Heart left ventricle (tissue), 16 donors: ENCODE measurements around the gene TFAP2D. TPM values are rescaled to one million over a fixed set of nuclear protein-coding genes. Genes with fewer than 3 reads are reported as not detected.

Source experiments
- ATAC-seq, 4 donors: fragments of 200-7000 bp; cut with Tn5 transposase; one replicate each; pipeline ENCODE4 v1.9.1; 2020 to 2022; ENCODE audit warnings: moderate library complexity in 4 of 4, mild to moderate bottlenecking in 3 of 4, moderate number of reproducible peaks in 1 of 4
- DNase-seq, 5 donors: peaks; one replicate each; pipeline ENCODE4 v3.0.0-alpha.2; 2020
- H3K27ac ChIP-seq, 12 donors: fragments of 200-600 bp; sonication (generic) in 4 of 12; one replicate each; pipeline versions ENCODE4 v1.5.0 to v1.8.0; 2016 to 2022; ENCODE audit warnings: mild to moderate bottlenecking in 2 of 12
- H3K27me3 ChIP-seq, 9 donors: fragments of 200-600 bp; sonication (generic) in 2 of 9; one replicate each; pipeline versions ENCODE4 v1.5.1 to v1.8.0; 2016 to 2022; ENCODE audit warnings: mild to moderate bottlenecking in 3 of 9
- H3K36me3 ChIP-seq, 9 donors: fragments of 200-600 bp; sonication (generic) in 2 of 9; one replicate each; pipeline versions ENCODE4 v1.5.0 to v1.8.0; 2018 to 2022; ENCODE audit warnings: mild to moderate bottlenecking in 2 of 9
- H3K4me1 ChIP-seq, 12 donors: fragments of 200-600 bp; sonication (generic) in 4 of 12; one replicate each; pipeline versions ENCODE4 v1.5.0 to v1.8.0; 2016 to 2022; ENCODE audit warnings: mild to moderate bottlenecking in 3 of 12
- H3K4me3 ChIP-seq, 12 donors: fragments of 200-600 bp; sonication (generic) in 4 of 12; one replicate each; pipeline versions ENCODE4 v1.5.0 to v1.8.0; 2017 to 2022; ENCODE audit warnings: mild to moderate bottlenecking in 9 of 12, moderate library complexity in 4 of 12
- H3K9me3 ChIP-seq, 12 donors: fragments of 200-600 bp; sonication (generic) in 4 of 12; one replicate each; pipeline versions ENCODE4 v1.5.0 to v1.8.0; 2016 to 2022; ENCODE audit warnings: mild to moderate bottlenecking in 1 of 12
- POLR2A ChIP-seq, 2 donors: fragments of 450-650 bp; IDR thresholded peaks; one replicate each; pipeline ENCODE4 v1.6.1; 2017; ENCODE audit warnings: antibody characterized with exemption in 2 of 2, mild to moderate bottlenecking in 2 of 2, moderate library complexity in 2 of 2
- WGBS, 4 donors: extraction: QIAGEN DNeasy Blood & Tissue Kit in 2 of 4; methylation state at CpG; one replicate each; pipeline versions ENCODE4 v1.1.5 to v1.1.7; 2013 to 2018; 5-methylcytosine and 5-hydroxymethylcytosine counted together
- intact Hi-C, 10 donors: fragments of 100-400 bp; cut with DNase I; formaldehyde crosslinking; loops; one replicate each; pipeline versions ENCODE4 v1.11.1 to v1.14.2; 2022
- polyA plus RNA-seq, 2 donors: library from polyadenylated mRNA; stranded (reverse); fragments of 200-250 nt; gene quantifications; one replicate each; pipeline ENCODE4 v1.2.3, GENCODE V29; 2013
- total RNA-seq, 9 donors: library from RNA; depleted of rRNA in 2 of 9; stranded (reverse); fragments of >200 nt in 2 of 9; fragmentation: NEBNext Ultra II Directional in 3 of 9; extraction: Animal tissue kit (Norgen Biotek cat#: 25700) in 3 of 9; gene quantifications; one replicate each; pipeline versions ENCODE4 v1.1.0 to v1.2.4, GENCODE V29; 2016 to 2023
- TF ChIP-seq, protein P1 (sequence below), 12 donors: fragments of 200-600 bp; sonication (generic) in 4 of 12; IDR thresholded peaks; one replicate each; pipeline versions ENCODE4 v1.5.0 to v1.8.0; 2018 to 2022; ENCODE audit warnings: antibody characterized with exemption in 12 of 12, mild to moderate bottlenecking in 5 of 12
- donor health status: ischemic (EF 13 %, LVEDD 7.1; RV severe dilation, severe dysfunction).
- donor health status: healthy with polysubstance abuse.
- donor health status: DM: no; HTN: yes; CAD: no.
- donor health status: DM: no; HTN: no; CAD: no.
- donor health status: ischemic (EF 25% LVEDD 6.9; RV normal size, moderate dysfunction).
- donor health status: ischemic (EF 25% LVEDD 5.7; RV mildly dilated, moderate dysfunction).
- donor health status: healthy.
- donor health status: DM: yes; HTN: yes; CAD: no.
- donor health status: ischemic (EF 35%, LVEDD 5.7; RV mildly dilated, moderate dysfunction).
- donor health status: nonischemic (EF 11% LVEDD 7.7; RV severe dilation, severe dysfunction).
- donor health status: DM: yes; HTN: yes; CAD: no.
- donor health status: PGD.
- donor health status: ischemic (EF 29% LVEDD 5.4; RV normal size, mild dysfunction).
- donor health status: nonischemic (EF 23%, LVEDD 6.1; RV moderate dilation, normal function).

Gene TFAP2D
- total and polyA plus RNA-seq, 11 donors: not detected

DNA sequence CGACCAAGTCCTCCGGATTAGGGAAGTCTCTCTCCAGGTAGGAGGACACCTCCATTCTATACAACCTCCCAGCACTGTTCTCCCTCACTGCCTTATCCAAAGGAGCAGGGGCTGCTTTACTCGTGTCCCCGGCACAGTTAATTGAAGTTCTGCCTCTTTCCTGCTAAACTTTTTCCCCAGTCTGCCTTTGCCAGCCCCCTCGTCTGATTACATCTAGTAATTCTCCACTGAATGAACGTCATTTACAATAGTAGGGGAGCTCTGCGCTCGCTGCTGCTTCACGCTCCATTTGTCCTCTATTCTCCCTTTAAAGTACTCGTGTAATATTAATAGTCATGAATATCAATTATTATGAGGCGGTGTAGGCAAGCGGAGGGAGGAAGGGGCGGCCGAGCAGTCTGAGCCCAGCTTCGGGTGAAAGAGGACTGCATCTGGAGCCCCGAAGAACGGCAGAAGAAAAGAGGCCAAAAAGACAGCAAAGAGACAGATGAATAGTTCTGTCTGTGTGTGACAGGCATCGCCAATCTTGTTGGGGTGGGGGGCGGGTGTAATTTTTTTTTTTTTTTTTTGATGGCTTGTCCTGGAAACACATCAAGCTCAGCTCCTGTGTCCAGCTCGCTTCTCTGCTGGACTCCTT is 108.2 kb downstream of the TFAP2D start:
- whole genome bisulfite sequencing, 4 donors: 2 to 3% (median 3%) methylated on average over 20 of the region's 20 CpGs
- Histone ChIP-seq H3K4me3 (no peak overlapping the region), H3K27ac (no peak overlapping the region), H3K4me1 (peaks cover 0 to 18% (median 0%) of the 10 kb centered on the region in 12 donors), H3K27me3 (peaks cover 47 to 100% (median 96%) of the 10 kb centered on the region in 9 donors), H3K36me3 (no peaks in the 10 kb centered on the region), H3K9me3 (no peaks in the 10 kb centered on the region)
- ATAC-seq (no peak), DNase-seq (no peak)
- intact Hi-C loops: loop anchor here in 1 of 10 donors (10.0 kb wide), 1 partner anchor 1133 kb away; no protein-coding TSS in a partner anchor
- no peak for TF ChIP-seq POLR2A (IDR thresholded peaks at IDR 0.05)
- TF ChIP-seq, protein P1, sequence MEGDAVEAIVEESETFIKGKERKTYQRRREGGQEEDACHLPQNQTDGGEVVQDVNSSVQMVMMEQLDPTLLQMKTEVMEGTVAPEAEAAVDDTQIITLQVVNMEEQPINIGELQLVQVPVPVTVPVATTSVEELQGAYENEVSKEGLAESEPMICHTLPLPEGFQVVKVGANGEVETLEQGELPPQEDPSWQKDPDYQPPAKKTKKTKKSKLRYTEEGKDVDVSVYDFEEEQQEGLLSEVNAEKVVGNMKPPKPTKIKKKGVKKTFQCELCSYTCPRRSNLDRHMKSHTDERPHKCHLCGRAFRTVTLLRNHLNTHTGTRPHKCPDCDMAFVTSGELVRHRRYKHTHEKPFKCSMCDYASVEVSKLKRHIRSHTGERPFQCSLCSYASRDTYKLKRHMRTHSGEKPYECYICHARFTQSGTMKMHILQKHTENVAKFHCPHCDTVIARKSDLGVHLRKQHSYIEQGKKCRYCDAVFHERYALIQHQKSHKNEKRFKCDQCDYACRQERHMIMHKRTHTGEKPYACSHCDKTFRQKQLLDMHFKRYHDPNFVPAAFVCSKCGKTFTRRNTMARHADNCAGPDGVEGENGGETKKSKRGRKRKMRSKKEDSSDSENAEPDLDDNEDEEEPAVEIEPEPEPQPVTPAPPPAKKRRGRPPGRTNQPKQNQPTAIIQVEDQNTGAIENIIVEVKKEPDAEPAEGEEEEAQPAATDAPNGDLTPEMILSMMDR (IDR thresholded peaks at IDR 0.05): no peak

DNA sequence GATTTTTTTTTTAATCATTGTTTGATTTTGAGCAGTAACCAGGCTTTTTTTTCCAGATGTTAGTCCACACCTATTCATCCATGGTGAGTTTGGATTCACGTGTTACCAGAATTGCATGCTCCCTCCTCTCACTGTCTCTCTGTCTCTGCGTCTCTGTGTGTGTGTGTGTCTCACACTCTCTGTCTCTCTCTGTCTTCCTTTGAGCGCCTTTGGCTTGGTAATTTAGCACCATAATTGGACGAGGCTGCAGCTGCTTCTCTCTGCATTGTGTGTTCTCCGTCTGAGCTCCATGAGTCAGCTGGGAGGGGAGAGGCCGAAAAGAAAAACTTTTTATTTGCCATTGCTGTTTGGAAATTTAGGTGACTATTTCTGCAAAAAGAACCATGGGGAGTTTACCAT is 108.8 kb downstream of the TFAP2D start:
- ATAC-seq (no peak), DNase-seq (no peak)
- H3K4me1 ChIP-seq: peaks cover 0 to 18% (median 0%) of the 10 kb centered on the region in 12 donors
- peaks cover 43 to 100% (median 96%) of the 10 kb centered on the region in 9 donors for H3K27me3 ChIP-seq
- H3K9me3 ChIP-seq: no peaks in the 10 kb centered on the region
- intact Hi-C loops: loop anchor here in 1 of 10 donors (10.0 kb wide), 1 partner anchor 1133 kb away; no protein-coding TSS in a partner anchor
- no peak overlapping the region for H3K4me3 ChIP-seq
- H3K27ac ChIP-seq: no peak overlapping the region
- TF ChIP-seq, protein P1 (IDR thresholded peaks at IDR 0.05): no peak
- TF ChIP-seq POLR2A (IDR thresholded peaks at IDR 0.05): no peak
- whole genome bisulfite sequencing, 4 donors: 3 to 4% (median 3%) methylated on average over 6 of the region's 6 CpGs
- H3K36me3 ChIP-seq: no peaks in the 10 kb centered on the region

Other genes with a start within 250 kb of the TFAP2D start
- not detected for gene TFAP2B, start 105.3 kb downstream of the TFAP2D start, total RNA-seq
- gene TFAP2B, start 105.3 kb downstream of the TFAP2D start, polyA plus RNA-seq: not detected